BJ (cell line): Measurements from ENCODE around the gene CGB5. TPM values are rescaled to one million over a fixed set of nuclear protein-coding genes. Genes with fewer than 3 reads are reported as not detected.
"Not testable (repeated sequence)": the region's sequence is repeated elsewhere in the genome, so short reads cannot be mapped to it uniquely, and the experiment has no call there.

ENCODE experiments used
- CTCF ChIA-PET: fragments of 350-600 bp; formaldehyde crosslinking; extraction: SDS; loops from one replicate; lab custom pipeline; 2021; ENCODE audit warnings: antibody characterized with exemption, inconsistent platforms; lab: Yijun Ruan, JAX
- POLR2A ChIA-PET: fragments of 300-600 bp; sonication (Branson Sonifier 250); formaldehyde crosslinking; extraction: SDS; loops from one replicate; lab custom pipeline; 2021; ENCODE audit warnings: antibody characterized with exemption; lab: Charles Lee
- DNase-seq: peaks from one replicate; pipeline ENCODE4 v3.0.0-alpha.2; 2011; ENCODE audit warnings: low read depth
- H3K27me3 ChIP-seq: 2 replicates; pipeline ENCODE4 v1.6.0; 2011; ENCODE audit warnings: low read length; ENCODE audit not compliant: control insufficient read depth, insufficient read depth
- H3K36me3 ChIP-seq: 2 replicates; pipeline ENCODE4 v1.5.1; 2011; ENCODE audit warnings: low read length; ENCODE audit not compliant: control insufficient read depth, insufficient read depth
- H3K4me3 ChIP-seq: 2 replicates; pipeline ENCODE4 v1.5.1; 2011; ENCODE audit warnings: low read depth, mild to moderate bottlenecking, control low read depth, low read length
- CTCF ChIP-seq: IDR thresholded peaks from 2 replicates; pipeline ENCODE4 v1.5.1; 2011; ENCODE audit warnings: low read depth, mild to moderate bottlenecking, control low read depth, inconsistent platforms, low read length, moderate library complexity; ENCODE audit not compliant: insufficient read depth
- polyA plus RNA-seq: library from polyadenylated mRNA; depleted of rRNA; stranded (reverse); fragments of >200 nt; gene quantifications from 2 replicates; pipeline ENCODE4 v1.2.3, GENCODE V29; 2011

CGB5 gene
- polyA plus RNA-seq, 1 experiment = not detected

GRCh38 chr19:49050376-49051033, 6.9 kb downstream of the CGB5 start:
- POLR2A ChIA-PET, DNase-seq, H3K27me3 ChIP-seq, CTCF ChIA-PET, H3K4me3 ChIP-seq, H3K36me3 ChIP-seq: not testable (repeated sequence)

GRCh38 chr19:49056101-49056901, 12.7 kb downstream of the CGB5 start:
- Histone ChIP-seq H3K36me3 (no peaks in the 10 kb centered on the region), H3K27me3 (no peaks in the 10 kb centered on the region), H3K4me3 (peak overlapping the region; percentile 40)
- TF ChIP-seq CTCF = peak; percentile 52
- no peak for DNase-seq
- POLR2A ChIA-PET = interaction anchor here (1.6 kb wide), 1 partner anchor 63 kb away, joined by 4 read pairs; the partner anchor contains the start of genes GYS1 and RUVBL2
- CTCF ChIA-PET = interaction anchor here (0.9 to 1.3 kb wide), 5 partner anchors 12 to 73 kb away, joined by 3 read pairs; partner anchors contain the start of genes CGB5 and LIN7B

GRCh38 chr19:49056902-49057596, 13.4 kb downstream of the CGB5 start:
- POLR2A ChIA-PET = interaction anchor here (1.6 kb wide), 1 partner anchor 64 kb away, joined by 4 read pairs; the partner anchor contains the start of genes GYS1 and RUVBL2
- CTCF ChIA-PET = interaction anchor here (0.9 to 1.3 kb wide), 3 partner anchors 14 to 72 kb away, joined by 3 read pairs; partner anchors contain the start of gene LIN7B
- not testable (repeated sequence) for H3K36me3 ChIP-seq, DNase-seq, H3K27me3 ChIP-seq
- H3K4me3 ChIP-seq = peak overlapping the region; percentile 40

- ChIA-PET CTCF (interaction anchor here (0.7 to 3.5 kb wide), 4 partner anchors 17 to 58 kb away, joined by 3 to 14 read pairs (median 5); no protein-coding TSS in a partner anchor), POLR2A (interaction anchor here (1.6 kb wide), 1 partner anchor 64 kb away, joined by 4 read pairs; the partner anchor contains the start of genes GYS1 and RUVBL2)
- H3K4me3 ChIP-seq = peak within 1 kb of the TSS; percentile 40
- no peaks in the 10 kb centered on the region for H3K36me3 ChIP-seq
- no peaks in the 10 kb centered on the region for H3K27me3 ChIP-seq
- DNase-seq = no peak
- TF ChIP-seq CTCF = no peak
Measured at GRCh38 chr19:49057636-49058234, 14.1 kb downstream of the CGB5 start, which contains the start of gene CGB7. Gene CGB7, minus strand, starts transcription at chr19:49057749. Its CDS starts 2,374 bp downstream, at chr19:49055375.

- H3K27me3 ChIP-seq = no peaks in the 10 kb centered on the region
- no peaks in the 10 kb centered on the region for H3K36me3 ChIP-seq
- no peak overlapping the region for H3K4me3 ChIP-seq
- DNase-seq = no peak
- TF ChIP-seq CTCF = no peak
- CTCF ChIA-PET = interaction anchor here (0.7 to 3.5 kb wide), 3 partner anchors 17 to 59 kb away, joined by 3 to 14 read pairs (median 7); no protein-coding TSS in a partner anchor
- POLR2A ChIA-PET = no interaction called here
Measured at GRCh38 chr19:49058562-49058961, 14.9 kb downstream of the CGB5 start.
